Measurements from ENCODE around the gene DPT. TPM values are rescaled to one million over a fixed set of nuclear protein-coding genes. Genes with fewer than 3 reads are reported as not detected.

The DPT gene
- not detected in 5 replicates for total RNA-seq (2022; extraction: Qiagen RNA extraction; ENCODE audit: low read depth)

DNA sequence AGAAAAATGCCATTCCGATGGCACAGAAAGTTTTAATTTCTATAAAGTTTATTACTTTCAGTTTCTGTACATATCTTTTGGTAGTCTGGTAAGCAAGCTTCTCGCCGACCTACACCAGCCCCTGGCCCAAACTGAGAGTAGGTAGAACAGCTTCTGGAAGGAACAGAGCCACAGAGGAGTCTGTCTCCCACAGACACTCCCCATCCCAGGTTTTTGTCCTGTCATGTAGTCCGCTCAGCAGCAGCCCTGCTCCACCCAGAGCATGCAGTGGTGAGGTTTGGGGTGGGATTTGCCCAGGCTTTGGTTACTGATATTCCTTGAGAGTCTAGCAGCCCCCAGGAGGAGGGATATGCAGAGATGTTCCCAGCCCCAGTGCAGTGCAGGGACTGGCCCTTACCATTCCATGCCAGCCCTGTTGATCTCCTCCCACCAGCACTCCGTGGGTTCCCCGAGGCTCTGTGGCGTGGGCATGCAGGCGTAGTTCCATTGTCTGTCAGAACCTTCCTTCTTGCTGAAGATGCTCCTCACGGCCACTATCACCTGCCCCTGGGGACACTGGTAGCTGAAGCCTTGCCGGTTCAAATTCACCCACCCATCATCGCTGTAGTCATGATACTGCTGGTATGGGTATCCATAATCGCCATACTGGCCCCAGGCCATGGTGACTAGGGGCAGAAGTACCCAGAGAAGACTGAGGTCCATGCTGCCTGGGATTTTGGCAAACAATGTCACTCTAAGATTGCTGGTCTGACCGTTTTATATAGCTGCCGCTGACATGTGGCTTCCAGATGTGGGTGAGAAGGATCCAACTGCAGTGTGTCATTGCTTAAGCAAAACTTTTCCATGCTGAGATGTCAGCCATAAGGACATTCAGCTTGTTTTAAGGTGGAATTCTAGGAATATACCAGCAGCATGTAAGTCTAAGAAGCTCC lies at the start of gene DPT:
TSS of gene DPT (minus strand) at position 734 of the 932 bp plus-strand sequence. CDS start at position 702, 32 bp downstream.

Other genes starting within 250 kb of the DPT start
- not detected in 5 replicates for gene XCL2, start 185.2 kb downstream of the DPT start, total RNA-seq (2022; extraction: Qiagen RNA extraction; ENCODE audit: low read depth)
- gene XCL1, start 152.6 kb downstream of the DPT start, total RNA-seq (2022; extraction: Qiagen RNA extraction; ENCODE audit: low read depth), result not detected in 5 replicates

Measured in A549 treated with CpdA at 1 μM for 4 hours (cell line).